Astrocyte (in vitro differentiated cells and primary cell): ENCODE measurements around the gene TOR4A.

Experiments
- CTCF ChIP-seq: IDR thresholded peaks from 2 replicates; pipeline ENCODE4 v1.5.1; 2011; ENCODE audit warnings: low read depth, mild to moderate bottlenecking, inconsistent platforms, low read length, moderate library complexity; ENCODE audit not compliant: insufficient read depth
- EZH2 ChIP-seq: IDR thresholded peaks from 2 replicates; pipeline ENCODE4 v1.6.1; 2012; ENCODE audit warnings: mild to moderate bottlenecking, low read length, inconsistent platforms; ENCODE audit not compliant: insufficient read depth

GRCh38 chr9:137315581-137316011 is 38.1 kb downstream of the TOR4A start:
- TF ChIP-seq CTCF, result no peak
- no peak for TF ChIP-seq EZH2
